Right kidney (tissue), 9 donors: ENCODE results near the gene KIAA1755.

Experiments used
- DNase-seq: peaks from one replicate; pipeline ENCODE4 v3.0.0-alpha.2; 2016
- long read RNA-seq, 8 donors: transcript quantifications; one replicate each; lab custom pipeline, GENCODE V29; 2026

Gene KIAA1755
- long read RNA-seq, donor 1: 0 reads
- long read RNA-seq, donor 2: 0 reads
- long read RNA-seq, donor 3: 0 reads
- long read RNA-seq, donor 4, partial matches to known transcripts: 0 of 1 reads
- long read RNA-seq, donor 4, other reads (novel, unspliced or antisense): 0 of 1 reads
- long read RNA-seq, donor 5: 0 reads
- long read RNA-seq, donor 6: 0 reads
- long read RNA-seq, donor 7: 0 reads
- long read RNA-seq, donor 8: 0 reads

- DNase-seq: peak; percentile 63
These were observed at the start of gene KIAA1755 for GRCh38 chr20:38260378-38261053. TSS of gene KIAA1755 (minus strand) at chr20:38260735. CDS start at chr20:38260500, 235 bp downstream.

GRCh38 chr20:38308447-38308846, 47.9 kb upstream of the KIAA1755 start:
- no peak for DNase-seq

GRCh38 chr20:38308047-38308438, 47.5 kb upstream of the KIAA1755 start:
- DNase-seq: no peak

- DNase-seq: no peak
These were observed 47.0 kb upstream of the KIAA1755 start for GRCh38 chr20:38307371-38308046.

- DNase-seq: no peak
These were observed 45.8 kb upstream of the KIAA1755 start for GRCh38 chr20:38306379-38306778.

GRCh38 chr20:38305541-38305940, 45.0 kb upstream of the KIAA1755 start:
- no peak for DNase-seq

- no peak for DNase-seq
These were observed 44.4 kb upstream of the KIAA1755 start for GRCh38 chr20:38304845-38305447.

- DNase-seq: no peak
These were observed 43.4 kb upstream of the KIAA1755 start, which contains the start of gene BPI for GRCh38 chr20:38303908-38304379. TSS of gene BPI (plus strand) at chr20:38304156. CDS start at chr20:38304224, 68 bp downstream.

GRCh38 chr20:38302786-38303185, 42.3 kb upstream of the KIAA1755 start:
- no peak for DNase-seq

GRCh38 chr20:38301309-38301708, 40.8 kb upstream of the KIAA1755 start:
- no peak for DNase-seq

- no peak for DNase-seq
These were observed 39.9 kb upstream of the KIAA1755 start for GRCh38 chr20:38300438-38300837.

- no peak for DNase-seq
These were observed 39.4 kb upstream of the KIAA1755 start for GRCh38 chr20:38299963-38300362.

- DNase-seq: peak; percentile 48
These were observed 38.3 kb upstream of the KIAA1755 start for GRCh38 chr20:38298768-38299288.

GRCh38 chr20:38297916-38298674, 37.6 kb upstream of the KIAA1755 start:
- DNase-seq: no peak

- no peak for DNase-seq
These were observed 35.9 kb upstream of the KIAA1755 start for GRCh38 chr20:38296433-38296832.

GRCh38 chr20:38295811-38296210, 35.3 kb upstream of the KIAA1755 start:
- no peak for DNase-seq

- DNase-seq: no peak
These were observed 33.6 kb upstream of the KIAA1755 start for GRCh38 chr20:38294076-38294591.

GRCh38 chr20:38293491-38294065, 33.0 kb upstream of the KIAA1755 start:
- no peak for DNase-seq

- no peak for DNase-seq
These were observed 31.4 kb upstream of the KIAA1755 start for GRCh38 chr20:38291966-38292365.

- peak; percentile 31 for DNase-seq
These were observed 30.6 kb upstream of the KIAA1755 start for GRCh38 chr20:38290829-38291814.
